ENCODE measurements around the gene GAD1.

DNA sequence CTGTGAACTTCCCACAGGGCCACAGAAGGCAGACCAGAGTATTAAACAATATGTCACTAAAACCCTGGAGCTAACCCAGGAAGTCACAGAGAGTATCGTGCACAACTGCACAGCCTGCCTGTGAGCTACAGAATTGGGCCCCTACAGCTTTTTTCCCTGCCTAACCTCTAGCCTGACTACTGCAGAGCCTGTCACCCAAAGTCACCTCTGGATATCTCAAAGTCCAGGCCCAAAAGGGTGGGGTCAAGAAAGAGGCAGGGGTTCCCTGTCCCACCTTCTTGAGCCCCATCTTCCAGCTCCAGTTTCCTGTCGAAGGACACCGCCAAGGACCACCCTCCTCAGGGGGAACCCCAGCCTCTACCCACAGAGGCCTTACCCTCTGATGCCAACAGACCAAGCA is 13.5 kb downstream of the GAD1 start:
- TF ChIP-seq POLR2AphosphoS5 (IDR thresholded peaks at IDR 0.05) (no peak), RAD21 (conservative IDR thresholded peaks at IDR 0.05) (no peak)
- TF ChIP-seq, protein P1, sequence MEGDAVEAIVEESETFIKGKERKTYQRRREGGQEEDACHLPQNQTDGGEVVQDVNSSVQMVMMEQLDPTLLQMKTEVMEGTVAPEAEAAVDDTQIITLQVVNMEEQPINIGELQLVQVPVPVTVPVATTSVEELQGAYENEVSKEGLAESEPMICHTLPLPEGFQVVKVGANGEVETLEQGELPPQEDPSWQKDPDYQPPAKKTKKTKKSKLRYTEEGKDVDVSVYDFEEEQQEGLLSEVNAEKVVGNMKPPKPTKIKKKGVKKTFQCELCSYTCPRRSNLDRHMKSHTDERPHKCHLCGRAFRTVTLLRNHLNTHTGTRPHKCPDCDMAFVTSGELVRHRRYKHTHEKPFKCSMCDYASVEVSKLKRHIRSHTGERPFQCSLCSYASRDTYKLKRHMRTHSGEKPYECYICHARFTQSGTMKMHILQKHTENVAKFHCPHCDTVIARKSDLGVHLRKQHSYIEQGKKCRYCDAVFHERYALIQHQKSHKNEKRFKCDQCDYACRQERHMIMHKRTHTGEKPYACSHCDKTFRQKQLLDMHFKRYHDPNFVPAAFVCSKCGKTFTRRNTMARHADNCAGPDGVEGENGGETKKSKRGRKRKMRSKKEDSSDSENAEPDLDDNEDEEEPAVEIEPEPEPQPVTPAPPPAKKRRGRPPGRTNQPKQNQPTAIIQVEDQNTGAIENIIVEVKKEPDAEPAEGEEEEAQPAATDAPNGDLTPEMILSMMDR (IDR thresholded peaks at IDR 0.05; ENCODE audit: poor library complexity, severe bottlenecking), result no peak
